Right lobe of liver (tissue), 4 donors: ENCODE data around the gene HOMER1.

ENCODE experiments used
- CTCF ChIP-seq, 4 donors: fragments of 200-600 bp in 3 of 4; fragments of 450-650 bp in 1 of 4; IDR thresholded peaks; one replicate each; pipeline versions ENCODE4 v1.5.1 to v1.8.0; 2016 to 2022; ENCODE audit warnings: antibody characterized with exemption in 4 of 4, mild to moderate bottlenecking in 2 of 4
- POLR2A ChIP-seq: fragments of 450-650 bp; IDR thresholded peaks from one replicate; pipeline ENCODE4 v1.6.1; 2017; ENCODE audit warnings: antibody characterized with exemption, mild to moderate bottlenecking
- donor health status: DM: no; HTN: no; CAD: no.
- donor health status: DM: no; HTN: no; CAD: no.
- donor health status: DM: no; HTN: yes; CAD: no.

- TF ChIP-seq CTCF (IDR thresholded peaks at IDR 0.05) (no peak), POLR2A (no peak)
Observed at GRCh38 chr5:79397080-79397479, 116.9 kb downstream of the HOMER1 start.
